Neural cell (in vitro differentiated cells): ENCODE results near the gene WFS1. TPM values are rescaled to one million over a fixed set of nuclear protein-coding genes. Genes with fewer than 3 reads are reported as not detected.

Source experiments
- H2AFZ ChIP-seq: fragments of 200-600, 300-800 bp; sonication (generic), shearing (Covaris generic); 2 replicates; pipeline ENCODE4 v1.6.0; 2014; ENCODE audit warnings: low read depth, mild to moderate bottlenecking, antibody characterized with exemption, low read length, moderate library complexity
- H3F3A ChIP-seq: fragments of 200-600 bp; shearing (Covaris generic); 2 replicates; pipeline ENCODE4 v1.6.1; 2016; ENCODE audit warnings: mild to moderate bottlenecking, moderate library complexity, mixed read lengths, antibody characterized with exemption, low read length; ENCODE audit not compliant: insufficient read depth, poor library complexity, severe bottlenecking
- H3K27ac ChIP-seq: fragments of 200-600, 300-800 bp; sonication (generic), shearing (Covaris generic); 2 replicates; pipeline ENCODE4 v1.5.1; 2014; ENCODE audit warnings: mild to moderate bottlenecking, low read length, moderate library complexity
- H3K27me3 ChIP-seq: fragments of 300-800, 200-600 bp; sonication (generic), shearing (Covaris generic); 2 replicates; pipeline ENCODE4 v1.6.0; 2014; ENCODE audit warnings: mild to moderate bottlenecking, low read depth, low read length, moderate library complexity; ENCODE audit not compliant: insufficient read depth
- H3K36me3 ChIP-seq: fragments of 300-800, 200-600 bp; sonication (generic), shearing (Covaris generic); 2 replicates; pipeline ENCODE4 v1.5.1; 2014; ENCODE audit warnings: mild to moderate bottlenecking, antibody characterized with exemption, low read length, moderate library complexity; ENCODE audit not compliant: insufficient read depth
- H3K4me2 ChIP-seq: fragments of 300-800, 200-600 bp; sonication (generic), shearing (Covaris generic); 2 replicates; pipeline ENCODE4 v1.6.0; 2014; ENCODE audit warnings: mild to moderate bottlenecking, low read length
- H3K4me3 ChIP-seq: fragments of 300-800, 200-600 bp; sonication (generic), shearing (Covaris generic); 2 replicates; pipeline ENCODE4 v1.5.1; 2014; ENCODE audit warnings: mild to moderate bottlenecking, low read length, moderate library complexity
- H3K79me2 ChIP-seq: fragments of 200-600 bp; shearing (Covaris generic); replicated peaks from 2 replicates; pipeline ENCODE4 v1.6.0; 2014; ENCODE audit warnings: mild to moderate bottlenecking, low read length, moderate library complexity; ENCODE audit not compliant: insufficient read depth
- H3K9ac ChIP-seq: fragments of 300-800, 200-600 bp; sonication (generic), shearing (Covaris generic); 2 replicates; pipeline ENCODE4 v1.6.1; 2016; ENCODE audit warnings: mild to moderate bottlenecking, low read length, mixed read lengths
- H3K9me2 ChIP-seq: fragments of 200-600 bp; shearing (Covaris generic); 2 replicates; pipeline ENCODE4 v1.6.1; 2016; ENCODE audit warnings: mild to moderate bottlenecking, low read length, mixed read lengths; ENCODE audit not compliant: insufficient read depth
- H3K9me3 ChIP-seq: fragments of 200-600, 300-800 bp; sonication (generic), shearing (Covaris generic); 2 replicates; pipeline ENCODE4 v1.6.1; 2016; ENCODE audit warnings: mild to moderate bottlenecking, mixed run types, low read length, moderate library complexity, mixed read lengths
- H4K20me1 ChIP-seq: fragments of 200-600 bp; shearing (Covaris generic); 2 replicates; pipeline ENCODE4 v1.6.1; 2016; ENCODE audit warnings: mild to moderate bottlenecking, mixed run types; ENCODE audit not compliant: insufficient read depth
- CTCF ChIP-seq: fragments of 450-650 bp; IDR thresholded peaks from 2 replicates; pipeline ENCODE4 v1.5.1; 2014; ENCODE audit warnings: antibody characterized with exemption, mild to moderate bottlenecking, moderate library complexity; ENCODE audit not compliant: poor library complexity, severe bottlenecking
- EP300 ChIP-seq: fragments of 450-650 bp; conservative IDR thresholded peaks from 2 replicates; pipeline ENCODE4 v1.6.1; 2014; ENCODE audit warnings: antibody characterized with exemption, mild to moderate bottlenecking, moderate library complexity; ENCODE audit not compliant: poor library complexity, severe bottlenecking
- EZH2 ChIP-seq: fragments of 200-600, 300-800 bp; shearing (Covaris generic), sonication (generic); IDR thresholded peaks from 2 replicates; pipeline ENCODE4 v1.6.1; 2014; ENCODE audit warnings: antibody characterized with exemption, low read length, borderline replicate concordance, mild to moderate bottlenecking; ENCODE audit not compliant: insufficient read depth, poor library complexity, severe bottlenecking
- MXI1 ChIP-seq: fragments of 450-650 bp; conservative IDR thresholded peaks from 2 replicates; pipeline ENCODE4 v1.6.1; 2014; ENCODE audit warnings: antibody characterized with exemption, mild to moderate bottlenecking; ENCODE audit not compliant: poor library complexity, severe bottlenecking
- POLR2AphosphoS5 ChIP-seq: IDR thresholded peaks from 2 replicates; pipeline ENCODE4 v1.6.1; 2012
- RAD21 ChIP-seq: fragments of 450-650 bp; conservative IDR thresholded peaks from 2 replicates; pipeline ENCODE4 v1.6.1; 2014; ENCODE audit warnings: antibody characterized with exemption, mild to moderate bottlenecking, moderate library complexity
- REST ChIP-seq: IDR thresholded peaks from 2 replicates; pipeline ENCODE4 v1.6.1; 2012; ENCODE audit warnings: borderline replicate concordance
- SMC3 ChIP-seq: fragments of 450-650 bp; conservative IDR thresholded peaks from 2 replicates; pipeline ENCODE4 v1.6.1; 2014; ENCODE audit warnings: antibody characterized with exemption, mild to moderate bottlenecking, moderate library complexity; ENCODE audit not compliant: poor library complexity
- TAF1 ChIP-seq: IDR thresholded peaks from 2 replicates; pipeline ENCODE4 v1.6.1; 2012; ENCODE audit warnings: low read depth
- polyA plus RNA-seq: library from polyadenylated mRNA; depleted of rRNA; stranded (reverse); fragments of >200 nt; gene quantifications from 2 replicates; pipeline ENCODE4 v1.2.3, GENCODE V29; 2014

Gene WFS1
- polyA plus RNA-seq, 1 donor from 2014 or later, result 4.5 TPM

- Histone ChIP-seq H3K4me2 (no peak overlapping the region), H3K9ac (no peak overlapping the region), H3K27ac (no peak overlapping the region), H3K4me3 (no peak overlapping the region), H3F3A (no peaks in the 10 kb centered on the region), H3K36me3 (no peaks in the 10 kb centered on the region), H3K27me3 (no peaks in the 10 kb centered on the region), H3K9me2 (no peaks in the 10 kb centered on the region), H3K79me2 (no peaks in the 10 kb centered on the region), H4K20me1 (no peaks in the 10 kb centered on the region), H3K9me3 (no peaks in the 10 kb centered on the region), H2AFZ (no peak overlapping the region)
- TF ChIP-seq RAD21 (no peak), POLR2AphosphoS5 (no peak), EP300 (no peak), REST (no peak), CTCF (no peak), EZH2 (no peak), MXI1 (no peak), SMC3 (no peak), TAF1 (no peak)
Measured at GRCh38 chr4:6252051-6252450, 17.6 kb upstream of the WFS1 start.

GRCh38 chr4:6253111-6253510 is 16.5 kb upstream of the WFS1 start:
- H3K4me2 ChIP-seq, result no peak overlapping the region
- no peaks in the 10 kb centered on the region for H3F3A ChIP-seq
- no peaks in the 10 kb centered on the region for H3K9me3 ChIP-seq
- H3K9ac ChIP-seq, result no peak overlapping the region
- no peak overlapping the region for H3K27ac ChIP-seq
- no peak for TF ChIP-seq REST
- H3K27me3 ChIP-seq, result no peaks in the 10 kb centered on the region
- H3K36me3 ChIP-seq, result no peaks in the 10 kb centered on the region
- H3K4me3 ChIP-seq, result no peak overlapping the region
- no peaks in the 10 kb centered on the region for H4K20me1 ChIP-seq
- H3K79me2 ChIP-seq, result no peaks in the 10 kb centered on the region
- H3K9me2 ChIP-seq, result no peaks in the 10 kb centered on the region
- no peak overlapping the region for H2AFZ ChIP-seq
